ENCODE measurements around the gene MAP1B. TPM values are rescaled to one million over a fixed set of nuclear protein-coding genes. Genes with fewer than 3 reads are reported as not detected.

Gene MAP1B
- total RNA-seq, 1 donor from 2014 or later, result 593 TPM

DNA sequence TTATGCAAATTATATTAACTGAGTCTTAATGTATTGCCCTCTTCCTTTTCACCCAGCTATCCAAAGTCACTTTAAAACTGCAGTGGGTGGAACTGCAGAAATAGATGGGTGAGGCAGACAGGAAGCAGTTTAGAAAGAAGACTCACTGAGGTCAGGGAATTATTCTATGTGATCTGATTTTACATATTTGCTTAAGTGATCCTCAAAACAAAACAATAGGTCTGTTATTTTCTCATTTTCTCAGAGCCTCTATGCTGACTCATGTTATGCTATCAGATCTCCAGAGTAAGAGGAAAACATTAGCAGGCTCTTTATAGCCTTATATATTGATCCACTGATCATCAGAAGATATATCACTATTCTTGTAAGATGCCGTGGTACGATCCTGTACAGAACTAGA lies 149.3 kb downstream of the MAP1B start:
- DNase-seq, result no peak

Small RNA genes within 50 kb of the gene (small RNA-seq; reads per million reads assigned to genes)
- 0.09 reads per million for gene MIR4803

Other genes starting within 250 kb of the MAP1B start
- gene MRPS27, start 212.8 kb downstream of the MAP1B start, total RNA-seq, result 69.4 TPM
- 10.5 TPM for gene PTCD2, start 212.9 kb downstream of the MAP1B start, total RNA-seq

All from occipital lobe (tissue), 3 donors.